ENCODE data around the gene PRKCA. TPM values are rescaled to one million over a fixed set of nuclear protein-coding genes. Genes with fewer than 3 reads are reported as not detected.
"Not testable (repeated sequence)": the region's sequence is repeated elsewhere in the genome, so short reads cannot be mapped to it uniquely, and the experiment has no call there.

PRKCA gene
- total and polyA plus RNA-seq, 2 donors (not counting 3 experiments of a cell fraction or from before 2014, with no cell fraction given) = 7.5 to 34.2 TPM

DNA sequence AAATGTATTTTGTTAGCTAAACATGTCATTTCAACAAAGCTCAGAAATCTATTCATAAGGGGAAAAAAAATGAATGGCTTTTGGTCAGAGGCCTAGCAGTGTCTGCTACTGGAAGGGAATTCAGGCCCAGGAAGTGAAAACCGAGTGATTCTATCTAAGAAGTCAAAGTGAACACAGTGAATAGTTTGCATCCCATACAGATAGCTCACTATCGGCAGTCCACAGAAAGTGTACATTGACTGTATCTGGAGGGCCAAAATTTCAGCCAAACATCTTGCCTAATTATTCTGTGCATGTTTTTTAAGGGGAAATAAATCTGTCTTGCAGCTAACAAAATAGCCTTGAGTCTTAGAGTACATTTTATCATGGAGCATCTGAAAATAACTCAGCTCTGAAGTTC is 318.1 kb downstream of the PRKCA start:
- Histone ChIP-seq H3K4me3 (replicated peaks in 1 of 3; ENCODE audit: insufficient read depth in 1 of 3, low read depth in 1 of 3, low read length in 3 of 3) (no peak overlapping the region), H3K9me3 (replicated peaks; ENCODE audit: control insufficient read depth, insufficient read depth, low read length) (no peaks in the 10 kb centered on the region), H3K79me2 (ENCODE audit: control insufficient read depth, insufficient read depth, low read length) (no peaks in the 10 kb centered on the region), H4K20me1 (replicated peaks; ENCODE audit: control insufficient read depth, extremely low read depth, insufficient read depth, low read length) (no peaks in the 10 kb centered on the region), H3K9ac (replicated peaks; ENCODE audit: extremely low read depth, insufficient read depth, low read length) (no peak overlapping the region), H3K4me2 (ENCODE audit: insufficient read depth, low read length) (no peak overlapping the region), H3K36me3 (ENCODE audit: control insufficient read depth in 2 of 2, extremely low read depth in 1 of 2, insufficient read depth in 2 of 2, low read length in 2 of 2) (no peaks in the 10 kb centered on the region), H3K4me1 (ENCODE audit: control insufficient read depth, extremely low read depth, insufficient read depth, low read length) (no peaks in the 10 kb centered on the region), H3K9me1 (replicated peaks; ENCODE audit: control insufficient read depth, extremely low read depth, insufficient read depth, low read length) (no peaks in the 10 kb centered on the region), H3K27ac (ENCODE audit: insufficient read depth, low read depth, low read length) (no peak overlapping the region), H3K27me3 (ENCODE audit: control insufficient read depth in 2 of 2, insufficient read depth in 2 of 2, low read length in 2 of 2) (no peaks in the 10 kb centered on the region), H2AFZ (ENCODE audit: low read depth, low read length) (no peak overlapping the region)
- no peak for FAIRE-seq
- no TSS peak for BruUV-seq (replicated peaks)
- intact Hi-C loops (cut with micrococcal nuclease) (no loop called here), dilution Hi-C loops (cut with MboI; ENCODE audit: extremely low pct_ligation_motif_present, low sequenced_read_pairs) (no loop called here)
- CTCF ChIA-PET = interaction anchor here (0.9 to 2.1 kb wide), 4 partner anchors 17 to 365 kb away, joined by 4 to 6 read pairs (median 4); no protein-coding TSS in a partner anchor
- POLR2A ChIA-PET = no interaction called here
- DNase-seq (ENCODE audit: low read depth, low spot score) = no peak
- TF ChIP-seq FOS (IDR thresholded peaks at IDR 0.05; ENCODE audit: borderline replicate concordance, insufficient read depth, low read length) = no peak

DNA sequence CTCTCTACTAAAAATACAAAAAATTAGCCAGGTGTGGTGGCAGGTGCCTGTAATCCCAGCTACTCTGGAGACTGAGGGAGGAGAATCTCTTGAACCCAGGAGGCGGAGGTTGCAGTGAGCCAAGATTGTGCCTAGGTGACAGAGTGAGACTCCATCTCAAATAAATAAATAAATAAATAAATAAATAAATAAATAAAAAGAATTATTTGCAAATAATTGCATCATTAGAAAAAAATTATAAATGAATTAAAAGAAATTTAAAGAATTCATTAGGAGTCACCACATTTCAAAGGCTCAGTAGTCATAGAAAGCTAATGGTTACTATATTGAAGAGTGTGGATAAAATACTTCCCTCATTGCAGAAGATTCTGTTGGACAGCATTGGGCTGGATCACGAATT is 322.2 kb downstream of the PRKCA start:
- H3K9me1 ChIP-seq (replicated peaks; ENCODE audit: control insufficient read depth, extremely low read depth, insufficient read depth, low read length); dilution Hi-C loops (cut with MboI; ENCODE audit: extremely low pct_ligation_motif_present, low sequenced_read_pairs); H2AFZ ChIP-seq (ENCODE audit: low read depth, low read length); H3K36me3 ChIP-seq (ENCODE audit: control insufficient read depth in 2 of 2, extremely low read depth in 1 of 2, insufficient read depth in 2 of 2, low read length in 2 of 2); H3K4me2 ChIP-seq (ENCODE audit: insufficient read depth, low read length); H4K20me1 ChIP-seq (replicated peaks; ENCODE audit: control insufficient read depth, extremely low read depth, insufficient read depth, low read length); POLR2A ChIA-PET; H3K27me3 ChIP-seq (ENCODE audit: control insufficient read depth in 2 of 2, insufficient read depth in 2 of 2, low read length in 2 of 2); H3K4me3 ChIP-seq (replicated peaks in 1 of 3; ENCODE audit: insufficient read depth in 1 of 3, low read depth in 1 of 3, low read length in 3 of 3); H3K27ac ChIP-seq (ENCODE audit: insufficient read depth, low read depth, low read length); DNase-seq (ENCODE audit: low read depth, low spot score); FAIRE-seq; H3K9ac ChIP-seq (replicated peaks; ENCODE audit: extremely low read depth, insufficient read depth, low read length); BruUV-seq (replicated peaks); H3K9me3 ChIP-seq (replicated peaks; ENCODE audit: control insufficient read depth, insufficient read depth, low read length); H3K4me1 ChIP-seq (ENCODE audit: control insufficient read depth, extremely low read depth, insufficient read depth, low read length); H3K79me2 ChIP-seq (ENCODE audit: control insufficient read depth, insufficient read depth, low read length): not testable (repeated sequence)
- CTCF ChIA-PET = interaction anchor here (0.6 to 2.4 kb wide), 7 partner anchors 29 to 424 kb away, joined by 3 to 18 read pairs (median 4); no protein-coding TSS in a partner anchor
- intact Hi-C loops (cut with micrococcal nuclease) = loop anchor here (1.0 kb wide), 4 partner anchors 57 to 424 kb away; no protein-coding TSS in a partner anchor

All from endothelial cell of umbilical vein (primary cell).